WTC11 (cell line): Measurements from ENCODE around the gene FAM149B1.

Source experiments
- ELF4 ChIP-seq: sonication (generic); formaldehyde crosslinking; IDR thresholded peaks from 2 replicates; pipeline ENCODE4 v1.8.1; 2022; ENCODE audit warnings: low read depth, mild to moderate bottlenecking, moderate library complexity, missing genetic modification reagents
- JUN ChIP-seq: sonication (generic); formaldehyde crosslinking; IDR thresholded peaks from 2 replicates; pipeline ENCODE4 v1.8.0; 2023; ENCODE audit warnings: mild to moderate bottlenecking, missing genetic modification reagents
- NFYB ChIP-seq: sonication (generic); formaldehyde crosslinking; conservative IDR thresholded peaks from 2 replicates; pipeline ENCODE4 v1.8.0; 2022; ENCODE audit warnings: low read depth, missing genetic modification reagents
- TF ChIP-seq, protein P1 (sequence below): fragments of 200-600 bp; IDR thresholded peaks from 2 replicates; pipeline ENCODE4 v1.8.0; 2022; ENCODE audit warnings: antibody characterized with exemption
- TF ChIP-seq, protein P2 (sequence below): sonication (generic); formaldehyde crosslinking; IDR thresholded peaks from 2 replicates; pipeline ENCODE4 v1.8.1; 2023; ENCODE audit warnings: mild to moderate bottlenecking, missing genetic modification reagents, borderline replicate concordance
- TF ChIP-seq, protein P3 (sequence below): sonication (generic); formaldehyde crosslinking; IDR thresholded peaks from 2 replicates; pipeline ENCODE4 v1.8.1; 2022; ENCODE audit warnings: low read depth, mild to moderate bottlenecking, moderate library complexity, missing genetic modification reagents, borderline replicate concordance

DNA sequence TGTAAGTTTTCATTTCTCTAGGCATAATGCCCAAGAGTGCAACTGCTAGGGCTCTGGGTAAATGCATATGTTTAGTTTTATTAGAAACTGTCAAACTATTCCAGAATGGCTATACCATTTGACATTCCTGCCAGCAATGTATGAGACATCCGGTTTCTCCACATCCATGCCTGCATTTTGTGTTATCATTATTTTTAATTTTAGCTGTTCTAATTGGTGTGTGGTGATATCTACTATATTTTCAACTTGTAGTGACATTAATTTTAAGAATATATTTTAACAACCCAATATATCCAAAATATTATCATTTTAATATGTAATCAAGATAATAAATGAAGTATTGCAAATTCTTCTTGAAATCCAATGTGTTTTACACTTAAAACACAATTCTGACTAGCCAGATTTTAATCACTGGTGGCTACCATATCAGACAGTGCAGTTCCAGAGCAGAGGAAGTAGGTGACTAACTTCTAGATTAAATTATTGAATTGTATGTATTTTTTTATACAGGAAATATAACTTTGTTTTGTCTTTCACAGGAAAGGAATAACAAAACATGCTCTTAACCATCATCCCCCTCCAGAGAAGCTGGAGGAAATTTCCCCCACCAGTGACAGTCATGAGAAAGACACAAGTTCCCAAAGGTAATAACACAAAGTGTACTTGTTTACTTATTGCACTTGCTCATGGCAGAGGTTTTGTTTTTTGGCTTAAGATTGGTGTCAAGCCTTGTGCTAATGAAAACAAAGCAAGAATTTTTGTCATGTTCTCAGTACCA lies 6.4 kb downstream of the FAM149B1 start:
- TF ChIP-seq, protein P1, sequence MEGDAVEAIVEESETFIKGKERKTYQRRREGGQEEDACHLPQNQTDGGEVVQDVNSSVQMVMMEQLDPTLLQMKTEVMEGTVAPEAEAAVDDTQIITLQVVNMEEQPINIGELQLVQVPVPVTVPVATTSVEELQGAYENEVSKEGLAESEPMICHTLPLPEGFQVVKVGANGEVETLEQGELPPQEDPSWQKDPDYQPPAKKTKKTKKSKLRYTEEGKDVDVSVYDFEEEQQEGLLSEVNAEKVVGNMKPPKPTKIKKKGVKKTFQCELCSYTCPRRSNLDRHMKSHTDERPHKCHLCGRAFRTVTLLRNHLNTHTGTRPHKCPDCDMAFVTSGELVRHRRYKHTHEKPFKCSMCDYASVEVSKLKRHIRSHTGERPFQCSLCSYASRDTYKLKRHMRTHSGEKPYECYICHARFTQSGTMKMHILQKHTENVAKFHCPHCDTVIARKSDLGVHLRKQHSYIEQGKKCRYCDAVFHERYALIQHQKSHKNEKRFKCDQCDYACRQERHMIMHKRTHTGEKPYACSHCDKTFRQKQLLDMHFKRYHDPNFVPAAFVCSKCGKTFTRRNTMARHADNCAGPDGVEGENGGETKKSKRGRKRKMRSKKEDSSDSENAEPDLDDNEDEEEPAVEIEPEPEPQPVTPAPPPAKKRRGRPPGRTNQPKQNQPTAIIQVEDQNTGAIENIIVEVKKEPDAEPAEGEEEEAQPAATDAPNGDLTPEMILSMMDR: no peak
- no peak for TF ChIP-seq JUN (CRISPR knock-in tag)
- TF ChIP-seq, protein P2, sequence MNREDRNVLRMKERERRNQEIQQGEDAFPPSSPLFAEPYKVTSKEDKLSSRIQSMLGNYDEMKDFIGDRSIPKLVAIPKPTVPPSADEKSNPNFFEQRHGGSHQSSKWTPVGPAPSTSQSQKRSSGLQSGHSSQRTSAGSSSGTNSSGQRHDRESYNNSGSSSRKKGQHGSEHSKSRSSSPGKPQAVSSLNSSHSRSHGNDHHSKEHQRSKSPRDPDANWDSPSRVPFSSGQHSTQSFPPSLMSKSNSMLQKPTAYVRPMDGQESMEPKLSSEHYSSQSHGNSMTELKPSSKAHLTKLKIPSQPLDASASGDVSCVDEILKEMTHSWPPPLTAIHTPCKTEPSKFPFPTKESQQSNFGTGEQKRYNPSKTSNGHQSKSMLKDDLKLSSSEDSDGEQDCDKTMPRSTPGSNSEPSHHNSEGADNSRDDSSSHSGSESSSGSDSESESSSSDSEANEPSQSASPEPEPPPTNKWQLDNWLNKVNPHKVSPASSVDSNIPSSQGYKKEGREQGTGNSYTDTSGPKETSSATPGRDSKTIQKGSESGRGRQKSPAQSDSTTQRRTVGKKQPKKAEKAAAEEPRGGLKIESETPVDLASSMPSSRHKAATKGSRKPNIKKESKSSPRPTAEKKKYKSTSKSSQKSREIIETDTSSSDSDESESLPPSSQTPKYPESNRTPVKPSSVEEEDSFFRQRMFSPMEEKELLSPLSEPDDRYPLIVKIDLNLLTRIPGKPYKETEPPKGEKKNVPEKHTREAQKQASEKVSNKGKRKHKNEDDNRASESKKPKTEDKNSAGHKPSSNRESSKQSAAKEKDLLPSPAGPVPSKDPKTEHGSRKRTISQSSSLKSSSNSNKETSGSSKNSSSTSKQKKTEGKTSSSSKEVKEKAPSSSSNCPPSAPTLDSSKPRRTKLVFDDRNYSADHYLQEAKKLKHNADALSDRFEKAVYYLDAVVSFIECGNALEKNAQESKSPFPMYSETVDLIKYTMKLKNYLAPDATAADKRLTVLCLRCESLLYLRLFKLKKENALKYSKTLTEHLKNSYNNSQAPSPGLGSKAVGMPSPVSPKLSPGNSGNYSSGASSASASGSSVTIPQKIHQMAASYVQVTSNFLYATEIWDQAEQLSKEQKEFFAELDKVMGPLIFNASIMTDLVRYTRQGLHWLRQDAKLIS (CRISPR knock-in tag): no peak
- no peak for TF ChIP-seq ELF4 (CRISPR knock-in tag)
- TF ChIP-seq NFYB (CRISPR knock-in tag): no peak
- TF ChIP-seq, protein P3, sequence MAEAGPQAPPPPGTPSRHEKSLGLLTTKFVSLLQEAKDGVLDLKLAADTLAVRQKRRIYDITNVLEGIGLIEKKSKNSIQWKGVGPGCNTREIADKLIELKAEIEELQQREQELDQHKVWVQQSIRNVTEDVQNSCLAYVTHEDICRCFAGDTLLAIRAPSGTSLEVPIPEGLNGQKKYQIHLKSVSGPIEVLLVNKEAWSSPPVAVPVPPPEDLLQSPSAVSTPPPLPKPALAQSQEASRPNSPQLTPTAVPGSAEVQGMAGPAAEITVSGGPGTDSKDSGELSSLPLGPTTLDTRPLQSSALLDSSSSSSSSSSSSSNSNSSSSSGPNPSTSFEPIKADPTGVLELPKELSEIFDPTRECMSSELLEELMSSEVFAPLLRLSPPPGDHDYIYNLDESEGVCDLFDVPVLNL (CRISPR knock-in tag): no peak
